ENCODE data around the gene LPAR1.
"Not testable (repeated sequence)": the region's sequence is repeated elsewhere in the genome, so short reads cannot be mapped to it uniquely, and the experiment has no call there.

The LPAR1 gene

DNA sequence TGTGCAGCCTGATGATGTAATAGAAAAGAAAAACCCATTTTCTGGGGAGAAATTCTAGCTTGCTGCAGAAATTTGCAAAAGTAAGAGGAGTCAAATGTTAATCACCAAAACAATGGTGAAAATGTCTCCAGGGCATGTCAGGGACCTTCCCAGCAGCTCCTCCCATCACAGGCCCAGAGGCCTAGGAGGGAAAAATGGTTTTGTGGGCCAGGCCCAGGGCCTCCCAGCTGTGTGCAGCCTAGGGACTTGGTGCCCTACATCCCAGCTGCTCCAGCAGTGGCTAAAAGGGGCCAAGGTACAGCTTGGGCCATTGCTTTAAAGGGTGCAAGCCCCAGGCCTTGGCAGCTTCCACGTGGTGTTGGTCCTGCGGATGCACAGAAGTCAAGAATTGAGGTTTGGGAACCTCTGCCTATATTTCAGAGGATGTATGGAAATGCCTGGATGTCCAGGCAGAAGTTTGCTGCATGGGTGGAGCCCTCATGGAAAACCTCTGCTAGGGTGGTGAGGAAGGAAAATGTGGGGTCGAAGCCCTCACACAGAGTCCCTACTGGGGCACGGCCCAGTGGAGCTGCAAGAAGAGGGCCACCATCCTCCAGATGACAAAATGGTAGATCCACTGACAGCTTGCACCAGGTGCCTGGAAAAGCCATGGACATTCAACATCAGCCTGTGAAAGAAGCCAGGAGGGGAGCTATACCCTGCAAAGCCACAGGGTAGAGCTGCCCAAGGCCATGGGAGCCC lies 176.7 kb downstream of the LPAR1 start:
- DNase-seq = not testable (repeated sequence)

DNA sequence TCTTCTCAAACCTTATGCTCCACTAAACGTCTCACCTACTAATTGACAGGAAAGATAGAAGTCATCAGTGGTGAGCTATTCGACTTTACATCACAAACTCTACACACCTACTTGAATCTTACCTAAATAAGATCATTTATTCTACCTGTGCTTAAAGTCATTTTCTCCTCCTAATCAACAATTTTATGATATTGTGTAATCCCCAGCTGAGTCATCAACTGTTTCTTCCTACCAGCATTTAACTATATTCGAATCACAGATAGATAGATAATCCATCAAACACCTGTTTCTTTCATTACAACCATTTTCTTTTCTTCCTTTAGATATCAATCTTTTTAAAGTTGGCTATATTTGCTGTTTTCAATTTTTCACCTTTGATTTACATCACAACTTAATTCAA lies 181.5 kb downstream of the LPAR1 start:
- no peak for DNase-seq

DNA sequence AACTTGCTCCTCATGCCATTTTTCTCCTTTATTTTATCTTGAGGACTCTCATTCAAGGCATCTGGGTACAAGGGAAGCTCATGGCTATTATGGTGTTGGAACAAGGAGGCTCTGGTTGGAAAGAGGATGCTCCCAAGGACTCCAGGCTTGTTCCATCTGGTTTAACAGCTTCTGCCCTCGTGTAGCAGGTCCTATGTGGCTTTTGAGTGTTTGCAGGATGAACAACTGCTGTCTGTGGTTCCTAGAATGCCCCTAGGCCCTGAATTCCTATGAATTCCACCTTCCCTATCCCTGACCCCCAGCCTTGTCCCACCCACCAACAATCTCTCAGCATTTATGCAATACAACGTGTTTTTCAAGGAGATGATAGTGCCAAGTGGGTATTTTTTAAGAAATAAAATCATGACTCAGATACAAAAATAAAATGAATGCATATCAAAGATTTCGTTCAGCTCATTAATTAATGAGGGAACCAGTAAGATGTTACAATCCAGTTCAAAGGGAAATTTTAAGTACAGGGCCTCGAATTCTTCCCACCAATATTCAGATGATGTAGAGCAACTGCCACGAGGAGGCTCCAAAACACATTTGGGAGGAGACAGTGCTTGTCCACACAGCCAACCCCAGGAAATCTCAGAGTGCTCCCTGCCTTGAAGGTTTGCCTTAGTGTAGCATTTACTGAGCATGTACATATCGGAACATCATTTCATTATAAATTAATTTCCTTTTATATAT lies 187.7 kb downstream of the LPAR1 start:
- no peak for DNase-seq

DNA sequence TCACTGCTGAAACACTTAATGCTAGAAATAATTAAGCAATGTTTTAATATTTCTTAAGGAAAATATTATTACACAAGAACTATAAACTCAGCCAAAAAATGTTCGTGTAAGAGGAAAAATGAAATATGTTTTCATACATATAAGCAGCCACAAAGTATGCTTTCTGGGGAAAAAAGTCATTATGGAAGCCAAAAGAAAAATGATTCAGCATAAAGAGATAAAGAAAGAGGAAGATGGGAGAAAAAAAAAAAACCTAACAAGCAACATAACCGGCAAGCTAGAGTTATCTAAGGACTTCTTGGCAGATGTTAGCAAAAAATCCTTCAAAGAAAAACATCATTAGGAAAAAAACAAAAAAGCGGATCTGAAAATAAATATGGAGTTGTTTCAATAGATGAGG lies 190.6 kb downstream of the LPAR1 start:
- DNase-seq = no peak

DNA sequence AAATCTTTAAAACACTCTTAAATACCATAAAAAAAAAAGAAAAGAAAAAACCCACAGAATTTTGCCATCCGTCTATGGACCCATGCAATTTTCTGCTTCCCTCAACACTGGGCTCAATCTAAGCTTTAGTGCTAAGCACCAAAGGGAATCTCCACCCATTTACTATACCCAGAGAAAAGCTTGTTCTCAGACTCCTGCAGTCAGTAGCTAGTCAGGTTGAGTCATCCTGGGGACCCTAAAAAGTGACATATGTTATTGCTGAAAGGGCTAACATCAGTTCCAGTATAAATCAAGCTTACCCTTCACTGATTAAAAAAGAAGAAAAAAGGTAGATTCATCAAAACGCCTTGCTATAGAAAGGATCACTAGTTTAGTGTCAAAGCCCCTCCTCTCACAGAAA lies 192.1 kb downstream of the LPAR1 start:
- no peak for DNase-seq

DNA sequence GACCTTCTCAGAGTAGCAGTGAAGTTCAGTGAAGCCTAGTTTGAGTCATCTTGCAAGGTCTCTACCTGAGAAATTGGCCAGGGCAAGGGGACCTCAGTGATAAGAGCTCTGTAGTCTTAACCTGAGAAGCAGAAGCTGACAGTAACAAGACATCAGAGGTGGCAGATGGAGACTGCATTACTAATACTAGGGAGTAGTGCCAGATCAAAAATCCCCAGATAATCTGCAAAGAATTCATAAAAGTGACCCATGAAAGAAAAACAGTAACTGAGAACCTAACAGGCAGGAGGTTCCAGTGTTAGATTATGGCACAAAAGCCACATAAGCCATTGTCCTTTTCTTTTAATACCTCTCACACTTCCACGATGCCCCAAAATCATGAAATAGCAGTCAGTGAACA lies 194.1 kb downstream of the LPAR1 start:
- no peak for DNase-seq

DNA sequence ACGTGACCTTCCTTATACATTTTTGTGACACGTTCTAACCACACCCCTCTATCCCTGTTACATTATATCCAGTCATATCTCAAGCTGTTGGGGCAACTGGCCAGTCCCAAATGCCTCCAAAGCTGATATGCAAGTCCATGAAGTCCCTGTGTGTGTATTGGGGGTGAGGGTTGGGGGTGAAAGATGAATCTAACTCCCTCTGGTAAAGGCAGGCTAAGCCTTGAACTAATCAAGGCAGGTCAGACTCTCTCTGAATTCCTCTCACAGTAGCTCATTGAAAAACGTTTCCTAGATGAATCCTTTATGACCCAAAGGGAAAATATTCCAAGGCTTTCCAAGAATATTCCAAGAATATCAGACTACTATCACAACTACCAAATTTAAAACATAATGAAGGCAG lies 195.3 kb downstream of the LPAR1 start:
- DNase-seq = no peak

DNA sequence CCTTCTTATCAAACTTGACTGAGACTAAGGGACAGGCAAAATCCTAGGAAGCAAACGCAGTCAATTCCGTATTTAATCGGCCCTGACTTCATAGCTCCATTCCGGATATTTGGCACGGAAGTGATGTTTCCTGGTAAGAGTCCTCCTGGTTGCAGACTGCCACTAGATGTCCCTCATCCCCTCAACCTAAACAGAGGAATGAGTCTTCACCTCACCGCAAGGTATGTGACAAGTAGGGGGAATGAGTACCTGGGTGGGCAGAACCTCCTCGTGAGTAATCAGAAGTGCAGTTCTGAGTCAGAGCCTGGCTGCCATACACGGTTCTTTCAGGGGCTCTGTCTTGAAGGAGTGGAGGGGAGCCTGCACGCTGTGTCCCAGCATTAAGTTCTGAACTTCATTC lies 196.1 kb downstream of the LPAR1 start:
- no peak for DNase-seq

DNA sequence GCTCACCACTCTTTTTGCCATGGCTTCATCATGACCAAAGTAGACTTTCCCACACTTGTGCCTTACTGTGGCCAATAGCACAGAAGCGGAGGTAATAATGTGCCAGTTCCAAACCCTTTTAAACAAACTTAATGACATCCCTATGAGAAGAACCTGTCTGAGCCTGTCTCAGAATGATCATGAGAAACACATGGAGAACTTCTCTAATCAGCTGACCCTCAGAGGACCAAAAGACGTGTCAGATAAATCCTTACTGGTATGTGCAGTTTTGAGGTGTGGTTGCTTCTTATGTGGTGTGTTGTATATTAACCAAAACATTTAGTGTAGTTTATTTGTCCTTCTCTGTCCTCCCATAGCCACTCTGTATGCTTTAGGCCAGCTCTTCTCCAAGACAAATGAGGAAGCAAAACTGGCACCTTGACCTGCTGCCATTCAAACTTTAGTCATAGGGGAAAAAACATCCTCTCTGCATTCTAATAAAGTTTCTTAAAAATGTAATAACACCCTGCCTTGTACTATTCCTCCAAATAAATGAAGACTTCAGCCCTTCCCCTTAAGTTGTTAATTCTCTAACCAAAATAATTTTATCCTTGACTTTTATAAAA lies 200.8 kb downstream of the LPAR1 start:
- no peak for DNase-seq

DNA sequence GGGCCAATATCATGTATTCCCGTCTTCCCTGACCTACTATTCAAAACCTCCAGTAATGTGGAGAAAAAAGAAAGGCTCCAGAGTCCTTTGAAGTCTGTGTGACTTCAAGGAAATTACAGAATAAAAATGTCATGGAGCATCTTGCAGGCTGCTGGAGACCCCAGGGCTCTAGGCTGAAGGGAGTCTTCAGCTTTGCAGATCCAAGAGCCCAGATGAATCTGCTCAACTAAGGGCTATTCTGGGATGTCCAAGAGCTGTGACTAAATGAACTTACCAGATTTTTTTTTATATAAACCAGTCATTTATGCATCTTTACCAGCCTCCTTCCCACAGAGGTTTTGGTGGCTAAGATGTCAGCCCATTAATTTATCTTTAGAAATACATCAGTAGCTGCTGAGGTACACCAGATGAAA lies 202.4 kb downstream of the LPAR1 start:
- no peak for DNase-seq

DNA sequence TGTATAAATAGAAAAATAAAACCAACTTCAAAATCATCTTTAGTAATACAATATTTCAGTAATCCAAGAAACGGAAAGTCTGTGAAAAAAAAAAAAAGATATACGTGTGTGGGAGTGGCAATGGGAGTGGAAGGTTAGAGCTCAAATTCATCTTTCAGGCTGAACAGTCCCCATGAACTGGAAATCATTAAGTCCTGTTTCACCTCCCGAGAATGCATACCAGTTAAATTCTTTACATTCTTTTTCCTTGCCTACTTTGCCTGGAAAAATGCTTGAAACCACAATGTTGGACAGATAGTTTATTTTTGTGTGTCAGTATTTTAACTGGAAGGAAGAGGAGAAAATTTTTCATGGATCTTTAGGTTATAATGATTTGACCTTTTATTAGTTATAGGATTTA lies 202.9 kb downstream of the LPAR1 start:
- DNase-seq = no peak

DNA sequence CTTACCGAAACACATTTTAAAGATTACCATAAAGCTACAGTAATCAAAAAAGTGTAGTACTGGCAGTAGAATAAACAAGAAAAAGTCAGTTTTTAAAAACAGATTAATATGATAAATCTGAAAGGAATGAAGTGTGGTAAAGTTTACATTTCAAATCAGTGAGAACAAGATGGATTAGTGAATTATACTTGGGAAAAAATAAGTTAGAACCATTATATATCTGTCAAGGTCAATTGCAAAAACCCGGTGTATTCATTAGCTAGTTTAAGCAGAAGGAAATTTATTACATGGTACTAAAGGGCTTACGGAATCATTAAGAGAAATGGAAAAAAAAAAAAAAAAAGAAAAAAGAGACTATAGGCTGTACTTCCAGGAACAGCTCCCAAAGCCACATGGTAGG lies 205.3 kb downstream of the LPAR1 start:
- no peak for DNase-seq

DNA sequence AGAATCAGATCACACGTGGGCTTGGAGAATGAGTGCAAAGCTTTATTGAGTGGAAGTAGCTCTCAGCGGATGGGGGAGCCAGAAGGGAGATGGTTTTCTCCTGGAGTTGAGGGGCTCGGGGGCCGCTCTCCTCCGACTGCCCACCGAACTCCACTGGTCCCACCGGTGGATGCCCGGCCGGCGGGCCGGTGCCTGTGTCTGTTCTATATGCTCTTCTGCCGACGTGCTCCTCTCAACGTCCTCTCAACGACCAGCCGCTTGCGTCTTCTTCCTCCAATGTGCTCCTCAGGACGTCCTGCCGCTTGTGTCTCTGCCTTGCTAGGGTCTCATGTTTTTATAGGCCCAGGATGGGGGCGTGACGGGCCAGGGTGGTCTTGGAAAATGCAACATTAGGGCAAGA lies 207.8 kb downstream of the LPAR1 start:
- DNase-seq = no peak

DNA sequence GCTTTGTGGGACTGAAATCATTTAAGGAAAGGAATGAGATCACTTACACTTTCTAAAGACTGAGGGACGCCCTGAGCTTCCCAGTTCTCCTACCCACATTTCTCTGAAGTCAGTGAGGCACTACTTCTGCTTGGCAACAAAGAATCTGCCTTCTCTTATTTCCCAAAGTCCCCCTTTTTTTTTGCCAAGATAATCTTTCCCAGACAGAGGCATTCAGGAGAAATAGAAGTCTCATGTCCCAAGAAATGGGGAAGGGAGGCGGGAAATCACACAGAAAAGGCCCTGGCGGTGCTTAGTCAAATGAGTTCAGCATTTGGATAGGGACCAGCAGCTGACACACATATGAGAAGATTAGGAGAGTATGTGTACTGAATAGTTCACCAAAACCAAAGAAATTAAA lies 210.0 kb downstream of the LPAR1 start:
- no peak for DNase-seq

DNA sequence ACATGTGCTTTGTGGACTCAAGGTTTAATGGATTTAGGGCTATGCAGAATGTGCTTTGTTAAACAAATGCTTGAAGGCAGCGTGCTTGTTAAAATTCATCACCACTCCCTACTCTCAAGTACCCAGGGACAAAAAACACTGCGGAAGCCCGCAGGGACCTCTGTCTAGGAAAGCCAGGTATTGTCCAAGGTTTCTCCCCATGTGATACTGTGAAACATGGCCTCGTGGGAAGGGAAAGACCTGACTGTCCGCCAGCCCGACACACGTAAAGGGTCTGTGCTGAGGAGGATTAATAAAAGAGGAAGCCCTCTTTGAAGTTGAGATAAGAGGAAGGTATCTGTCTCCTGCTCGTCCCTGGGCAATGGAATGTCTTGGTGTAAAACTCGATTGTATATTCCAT lies 211.9 kb downstream of the LPAR1 start:
- DNase-seq = not testable (repeated sequence)

DNA sequence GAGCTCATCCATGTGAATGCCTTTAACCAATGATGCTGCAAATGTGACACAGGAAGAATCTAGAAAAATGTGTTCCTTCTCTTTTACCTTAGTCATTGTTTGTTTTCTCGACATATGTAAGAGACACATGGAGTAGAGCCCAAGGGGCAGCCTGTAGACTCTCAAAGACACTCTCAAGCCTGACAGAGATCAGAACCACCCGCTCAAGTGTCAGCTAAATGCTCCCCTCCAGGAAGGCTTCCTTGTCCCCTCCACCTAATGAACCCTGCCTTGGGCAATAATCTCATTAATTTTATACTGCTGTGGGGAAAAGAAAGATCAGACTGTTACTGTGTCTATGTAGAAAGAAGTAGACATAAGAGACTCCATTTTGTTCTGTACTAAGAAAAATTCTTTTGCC lies 212.3 kb downstream of the LPAR1 start:
- DNase-seq = no peak

DNA sequence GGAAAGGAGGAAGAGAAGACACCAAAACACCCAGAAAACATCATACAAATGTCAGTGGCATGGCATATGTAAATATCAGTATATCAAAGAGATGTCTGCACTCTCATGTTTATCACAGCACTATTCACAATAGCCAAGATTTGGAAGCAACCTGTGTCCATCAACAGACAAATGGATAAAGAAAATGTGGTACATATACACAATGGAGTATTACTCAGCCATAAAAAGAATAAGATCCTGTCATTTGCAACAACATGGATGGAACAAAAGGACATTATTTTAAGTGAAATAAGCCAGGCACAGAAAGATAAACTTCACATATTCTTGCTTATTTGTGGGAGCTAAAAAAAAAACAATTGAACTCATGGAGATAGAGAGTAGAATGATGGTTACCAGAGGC lies 213.1 kb downstream of the LPAR1 start:
- not testable (repeated sequence) for DNase-seq
